Measurements from ENCODE around the gene MAP3K20.

GRCh38 chr2:173136067-173136466 is 60.4 kb downstream of the MAP3K20 start:
- TF ChIP-seq CTCF (conservative IDR thresholded peaks at IDR 0.05 in 1 of 2, IDR thresholded peaks at IDR 0.05 in 1 of 2; ENCODE audit: low read depth in 1 of 2, low read length in 2 of 2), result no peak
- TF ChIP-seq EZH2 (IDR thresholded peaks at IDR 0.05; ENCODE audit: low read length, missing control alignments), result no peak
